GM21447 (cell line): ENCODE data around the gene TPM2.

Experiments used
- ATAC-seq: cut with Tn5 transposase; IDR thresholded peaks from one replicate; pipeline ENCODE4 v1.9.1; 2021; ENCODE audit not compliant: unreplicated experiment

Gene TPM2

GRCh38 chr9:35689542-35690293 is at the start of gene TPM2:
Gene TPM2, minus strand, starts transcription at chr9:35689925. Its CDS starts 108 bp downstream, at chr9:35689817.
- ATAC-seq, result no peak

GRCh38 chr9:35738924-35739323 is 49.2 kb upstream of the TPM2 start:
- no peak for ATAC-seq

DNA sequence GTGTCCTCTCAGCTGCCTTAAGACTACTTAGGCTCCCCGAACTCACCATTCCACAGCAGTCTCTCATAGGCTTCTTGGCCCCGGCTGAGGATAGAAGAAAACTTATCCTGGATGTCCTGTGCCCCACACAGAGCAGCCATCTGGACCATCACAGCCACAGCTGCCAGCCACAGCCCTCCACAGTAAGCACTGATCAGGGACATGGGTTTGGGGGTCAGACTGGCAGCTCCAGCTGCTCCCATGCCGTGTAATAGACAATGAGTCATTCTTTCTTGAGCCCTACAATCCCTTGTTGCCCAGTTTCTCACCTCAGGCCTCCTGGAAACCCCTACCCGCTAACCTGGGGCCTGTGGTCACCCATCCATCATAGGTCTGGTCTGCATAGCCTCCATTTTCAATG is 48.5 kb upstream of the TPM2 start:
- no peak for ATAC-seq

DNA sequence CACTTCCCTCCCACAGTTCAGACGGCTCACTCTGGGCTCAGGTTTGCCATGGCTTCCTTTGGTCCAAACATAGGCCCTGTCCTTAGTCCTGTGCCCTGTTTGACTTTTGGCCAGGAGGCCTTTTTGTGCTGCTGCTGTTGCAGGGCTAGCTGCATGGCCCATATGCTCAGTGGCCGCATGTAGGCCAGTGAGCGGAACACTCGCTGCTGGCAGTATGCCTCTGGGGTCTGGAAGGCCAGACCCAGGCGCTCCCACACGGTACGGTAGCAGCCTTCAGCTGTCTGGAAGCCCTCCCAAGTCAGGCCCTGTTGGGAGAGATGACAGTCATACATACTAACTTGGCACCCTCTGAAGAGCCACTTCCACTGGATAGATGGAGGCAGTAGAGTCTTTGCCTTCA is 47.4 kb upstream of the TPM2 start:
- ATAC-seq, result no peak

GRCh38 chr9:35736201-35736633 is 46.5 kb upstream of the TPM2 start:
- ATAC-seq, result no peak

- ATAC-seq, result no peak
Observed at GRCh38 chr9:35734096-35734495, 44.4 kb upstream of the TPM2 start.

DNA sequence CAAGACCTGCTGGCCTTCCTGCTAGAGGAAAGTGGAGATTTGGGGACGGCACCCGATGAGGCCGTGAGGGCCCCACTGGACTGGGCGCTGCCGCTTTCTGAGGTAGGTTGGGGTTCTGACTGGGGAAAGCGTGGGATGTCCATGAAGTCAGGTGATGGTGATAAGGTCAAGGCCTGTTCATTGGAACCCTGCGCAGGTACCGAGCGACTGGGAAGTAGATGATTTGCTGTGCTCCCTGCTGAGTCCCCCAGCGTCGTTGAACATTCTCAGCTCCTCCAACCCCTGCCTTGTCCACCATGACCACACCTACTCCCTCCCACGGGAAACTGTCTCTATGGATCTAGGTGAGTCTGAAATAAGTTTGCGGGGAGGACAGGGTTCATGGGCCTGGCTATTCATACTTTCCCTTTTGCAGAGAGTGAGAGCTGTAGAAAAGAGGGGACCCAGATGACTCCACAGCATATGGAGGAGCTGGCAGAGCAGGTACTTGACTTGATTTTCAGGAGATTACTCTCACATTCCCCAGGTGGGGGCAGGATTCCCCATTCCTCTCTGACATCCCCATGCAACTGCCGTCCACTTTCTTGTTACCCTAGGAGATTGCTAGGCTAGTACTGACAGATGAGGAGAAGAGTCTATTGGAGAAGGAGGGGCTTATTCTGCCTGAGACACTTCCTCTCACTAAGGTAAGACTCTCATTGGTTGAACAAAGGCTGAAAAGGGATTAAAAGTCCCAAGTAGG is 43.2 kb upstream of the TPM2 start:
- no peak for ATAC-seq

- peak; percentile 71 for ATAC-seq
Observed at GRCh38 chr9:35732185-35732799, 42.6 kb upstream of the TPM2 start, which contains the start of the genes CREB3 and TLN1. Gene CREB3, plus strand, starts transcription at chr9:35732666. Its CDS starts 107 bp downstream, at chr9:35732773. Gene TLN1, minus strand, starts transcription at chr9:35732195. Its CDS starts 6,501 bp downstream, at chr9:35725694.

- ATAC-seq, result no peak
Observed at GRCh38 chr9:35731415-35732184, 41.9 kb upstream of the TPM2 start.

GRCh38 chr9:35730486-35730854 is 40.7 kb upstream of the TPM2 start:
- no peak for ATAC-seq

DNA sequence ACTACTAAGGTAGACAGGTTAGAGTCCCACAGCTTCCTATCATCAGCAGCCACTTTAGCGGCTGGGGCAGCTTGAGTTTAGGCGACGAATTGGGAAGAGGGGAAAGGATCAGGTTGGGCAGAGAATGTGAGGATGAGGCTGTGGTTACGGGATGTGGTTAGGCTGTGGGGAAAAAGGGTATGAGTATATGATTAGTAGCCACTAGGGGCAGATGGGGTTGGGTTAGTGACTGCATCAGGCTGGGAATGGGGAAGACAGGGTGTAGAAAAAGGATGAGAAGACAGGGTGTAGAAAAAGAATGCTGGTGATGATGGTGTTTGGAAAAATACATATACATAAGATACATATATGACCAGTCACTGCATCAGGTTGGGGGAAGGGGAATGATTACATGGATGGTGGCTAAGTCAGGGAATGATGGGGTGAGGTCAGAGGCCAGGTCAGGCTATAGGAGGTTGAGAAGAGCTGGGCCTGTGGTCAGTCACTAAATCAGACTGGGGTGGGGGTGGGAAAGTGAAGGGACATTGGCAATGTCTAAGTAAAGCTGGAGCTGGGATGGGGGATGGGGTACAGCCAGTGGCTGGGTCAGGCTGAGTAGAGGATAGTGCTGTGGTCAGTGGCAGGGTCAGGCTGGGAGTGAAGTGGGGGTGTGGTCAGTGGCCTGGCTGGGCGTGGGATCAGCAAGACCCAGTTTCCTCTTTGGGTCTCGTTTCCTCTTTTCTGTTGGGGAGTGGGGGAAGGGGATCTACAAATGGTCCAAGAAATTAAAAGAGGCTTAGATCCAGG is 40.2 kb upstream of the TPM2 start:
- no peak for ATAC-seq

DNA sequence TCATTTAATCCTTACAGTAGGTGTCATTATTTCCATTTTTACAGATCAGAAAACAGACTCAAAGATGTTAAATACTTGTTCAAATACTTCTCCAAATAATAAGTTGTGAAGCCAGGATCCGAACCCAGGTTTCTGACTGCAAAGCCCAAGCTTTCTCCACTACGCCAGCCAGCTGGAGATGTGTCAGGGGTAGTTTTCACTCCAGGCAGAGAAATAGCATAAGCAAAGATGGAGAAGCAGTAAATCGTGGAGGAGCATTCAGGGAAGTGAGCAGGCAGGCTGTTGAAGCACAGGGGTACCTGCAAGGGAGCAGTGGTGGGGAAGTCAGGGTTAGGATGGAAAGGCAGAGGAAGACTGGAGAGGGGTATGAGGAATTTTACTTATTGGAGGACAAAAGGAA is 39.4 kb upstream of the TPM2 start:
- no peak for ATAC-seq

GRCh38 chr9:35728041-35728971 is 38.6 kb upstream of the TPM2 start:
- ATAC-seq, result peak; percentile 20

DNA sequence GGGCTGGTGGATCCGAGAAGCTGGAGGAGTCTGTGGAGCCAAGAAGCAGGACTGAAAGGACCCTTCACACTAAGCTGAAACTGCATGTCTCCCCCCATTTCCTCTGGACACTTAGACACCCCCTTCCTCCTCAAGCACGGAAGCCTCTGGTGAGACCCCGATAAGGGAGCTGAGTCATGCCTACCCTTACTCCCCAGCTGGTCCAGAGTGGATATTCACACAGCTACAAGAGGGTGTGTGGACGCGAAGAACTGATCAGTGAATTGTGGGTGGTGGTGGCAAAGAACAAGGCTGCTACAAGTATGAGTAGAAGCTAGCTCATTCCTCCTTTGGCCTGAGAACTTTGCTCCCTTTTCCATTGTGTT is 37.9 kb upstream of the TPM2 start:
- ATAC-seq, result no peak

DNA sequence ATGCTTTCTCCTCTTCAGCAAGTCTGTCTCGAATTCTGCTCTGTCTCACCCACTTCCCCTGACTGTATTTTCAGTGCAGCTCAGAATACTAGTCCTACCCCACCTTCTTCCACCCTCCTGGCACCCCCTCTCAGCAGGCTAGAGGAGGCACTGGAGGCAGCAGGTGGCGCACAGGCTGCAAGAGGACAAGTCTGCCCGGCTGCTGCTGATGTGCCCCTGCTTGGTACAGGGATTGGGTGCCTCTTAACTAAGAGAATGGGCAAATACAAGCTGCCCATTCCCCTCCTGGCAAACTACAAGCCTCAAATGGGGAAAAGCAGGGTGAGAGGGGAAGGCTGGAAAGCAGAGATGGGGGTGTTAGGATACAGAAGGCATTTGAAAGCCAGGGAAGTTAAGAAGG is 37.2 kb upstream of the TPM2 start:
- no peak for ATAC-seq

DNA sequence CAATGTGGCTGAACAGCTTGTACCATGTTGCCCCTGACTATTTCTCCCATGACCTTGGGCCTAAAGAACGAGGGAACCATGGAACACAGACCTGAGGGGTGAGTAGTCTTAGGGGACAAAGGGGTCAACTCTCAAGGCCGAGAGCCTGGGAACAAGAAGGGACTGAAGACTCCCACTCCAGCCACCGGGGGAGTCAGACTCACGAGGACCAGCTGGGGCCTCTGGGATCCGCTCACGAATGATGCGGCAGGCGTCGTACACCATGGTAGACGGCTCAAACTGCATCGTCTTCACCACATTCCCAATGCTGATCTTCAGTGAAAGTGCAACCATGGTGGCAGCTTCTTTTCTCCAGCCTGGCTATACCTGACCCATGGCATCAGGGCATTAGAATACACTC is 35.6 kb upstream of the TPM2 start:
- ATAC-seq, result no peak

GRCh38 chr9:35723908-35724307 is 34.2 kb upstream of the TPM2 start:
- no peak for ATAC-seq

- ATAC-seq, result no peak
Observed at GRCh38 chr9:35723426-35723825, 33.7 kb upstream of the TPM2 start.

DNA sequence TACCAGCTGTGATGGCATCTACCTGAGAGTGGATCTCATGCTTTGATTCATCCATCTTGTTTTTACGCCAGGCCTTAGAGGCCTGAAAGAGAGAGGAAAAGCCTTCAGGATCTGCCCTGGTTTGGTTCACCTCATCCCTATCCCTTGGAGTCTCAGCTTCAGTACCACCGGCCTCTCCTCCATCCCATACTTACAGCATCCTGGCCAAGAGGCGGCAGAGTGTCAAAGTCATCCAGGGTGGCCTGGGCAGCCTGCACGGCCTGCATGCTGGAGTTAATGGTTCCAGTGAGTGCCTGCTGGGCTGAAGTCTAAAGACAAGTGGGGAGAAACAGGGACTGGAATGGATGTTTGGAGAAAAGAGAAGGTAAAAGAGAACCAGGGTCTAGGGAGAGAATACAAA is 29.8 kb upstream of the TPM2 start:
- ATAC-seq, result no peak
